Neural cell (in vitro differentiated cells): ENCODE results near the gene THYN1.

Experiments
- EP300 ChIP-seq: fragments of 450-650 bp; conservative IDR thresholded peaks from 2 replicates; pipeline ENCODE4 v1.6.1; 2014; ENCODE audit warnings: antibody characterized with exemption, mild to moderate bottlenecking, moderate library complexity; ENCODE audit not compliant: poor library complexity, severe bottlenecking
- POLR2AphosphoS5 ChIP-seq: IDR thresholded peaks from 2 replicates; pipeline ENCODE4 v1.6.1; 2012
- RAD21 ChIP-seq: fragments of 450-650 bp; conservative IDR thresholded peaks from 2 replicates; pipeline ENCODE4 v1.6.1; 2014; ENCODE audit warnings: antibody characterized with exemption, mild to moderate bottlenecking, moderate library complexity
- SMC3 ChIP-seq: fragments of 450-650 bp; conservative IDR thresholded peaks from 2 replicates; pipeline ENCODE4 v1.6.1; 2014; ENCODE audit warnings: antibody characterized with exemption, mild to moderate bottlenecking, moderate library complexity; ENCODE audit not compliant: poor library complexity
- TAF1 ChIP-seq: IDR thresholded peaks from 2 replicates; pipeline ENCODE4 v1.6.1; 2012; ENCODE audit warnings: low read depth
- TF ChIP-seq, protein P1 (sequence below): fragments of 450-650 bp; IDR thresholded peaks from 2 replicates; pipeline ENCODE4 v1.5.1; 2014; ENCODE audit warnings: antibody characterized with exemption, mild to moderate bottlenecking, moderate library complexity; ENCODE audit not compliant: poor library complexity, severe bottlenecking
- TF ChIP-seq, protein P2 (sequence below): IDR thresholded peaks from 2 replicates; pipeline ENCODE4 v1.6.1; 2012; ENCODE audit warnings: borderline replicate concordance

DNA sequence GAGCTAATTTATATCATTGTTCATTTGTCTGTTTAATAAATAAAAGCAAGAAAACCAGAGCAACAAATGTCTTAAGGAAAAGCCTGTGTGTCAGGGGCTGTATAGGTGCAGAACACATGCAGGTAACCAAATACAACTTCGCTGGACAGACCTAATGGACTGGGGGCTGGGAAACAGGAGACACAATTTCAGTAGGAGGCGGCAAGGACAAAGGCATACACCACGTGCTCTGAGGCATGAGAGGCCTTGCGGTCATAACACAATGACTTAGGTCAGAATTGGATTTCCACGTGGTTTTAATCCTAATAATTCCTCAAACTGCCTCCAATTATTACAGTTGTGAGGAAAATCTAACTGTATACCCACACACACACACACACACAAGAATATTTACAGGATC is 14.3 kb upstream of the THYN1 start:
- TF ChIP-seq, protein P1, sequence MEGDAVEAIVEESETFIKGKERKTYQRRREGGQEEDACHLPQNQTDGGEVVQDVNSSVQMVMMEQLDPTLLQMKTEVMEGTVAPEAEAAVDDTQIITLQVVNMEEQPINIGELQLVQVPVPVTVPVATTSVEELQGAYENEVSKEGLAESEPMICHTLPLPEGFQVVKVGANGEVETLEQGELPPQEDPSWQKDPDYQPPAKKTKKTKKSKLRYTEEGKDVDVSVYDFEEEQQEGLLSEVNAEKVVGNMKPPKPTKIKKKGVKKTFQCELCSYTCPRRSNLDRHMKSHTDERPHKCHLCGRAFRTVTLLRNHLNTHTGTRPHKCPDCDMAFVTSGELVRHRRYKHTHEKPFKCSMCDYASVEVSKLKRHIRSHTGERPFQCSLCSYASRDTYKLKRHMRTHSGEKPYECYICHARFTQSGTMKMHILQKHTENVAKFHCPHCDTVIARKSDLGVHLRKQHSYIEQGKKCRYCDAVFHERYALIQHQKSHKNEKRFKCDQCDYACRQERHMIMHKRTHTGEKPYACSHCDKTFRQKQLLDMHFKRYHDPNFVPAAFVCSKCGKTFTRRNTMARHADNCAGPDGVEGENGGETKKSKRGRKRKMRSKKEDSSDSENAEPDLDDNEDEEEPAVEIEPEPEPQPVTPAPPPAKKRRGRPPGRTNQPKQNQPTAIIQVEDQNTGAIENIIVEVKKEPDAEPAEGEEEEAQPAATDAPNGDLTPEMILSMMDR = no peak
- TF ChIP-seq POLR2AphosphoS5 = no peak
- no peak for TF ChIP-seq EP300
- TF ChIP-seq SMC3 = no peak
- TF ChIP-seq, protein P2, sequence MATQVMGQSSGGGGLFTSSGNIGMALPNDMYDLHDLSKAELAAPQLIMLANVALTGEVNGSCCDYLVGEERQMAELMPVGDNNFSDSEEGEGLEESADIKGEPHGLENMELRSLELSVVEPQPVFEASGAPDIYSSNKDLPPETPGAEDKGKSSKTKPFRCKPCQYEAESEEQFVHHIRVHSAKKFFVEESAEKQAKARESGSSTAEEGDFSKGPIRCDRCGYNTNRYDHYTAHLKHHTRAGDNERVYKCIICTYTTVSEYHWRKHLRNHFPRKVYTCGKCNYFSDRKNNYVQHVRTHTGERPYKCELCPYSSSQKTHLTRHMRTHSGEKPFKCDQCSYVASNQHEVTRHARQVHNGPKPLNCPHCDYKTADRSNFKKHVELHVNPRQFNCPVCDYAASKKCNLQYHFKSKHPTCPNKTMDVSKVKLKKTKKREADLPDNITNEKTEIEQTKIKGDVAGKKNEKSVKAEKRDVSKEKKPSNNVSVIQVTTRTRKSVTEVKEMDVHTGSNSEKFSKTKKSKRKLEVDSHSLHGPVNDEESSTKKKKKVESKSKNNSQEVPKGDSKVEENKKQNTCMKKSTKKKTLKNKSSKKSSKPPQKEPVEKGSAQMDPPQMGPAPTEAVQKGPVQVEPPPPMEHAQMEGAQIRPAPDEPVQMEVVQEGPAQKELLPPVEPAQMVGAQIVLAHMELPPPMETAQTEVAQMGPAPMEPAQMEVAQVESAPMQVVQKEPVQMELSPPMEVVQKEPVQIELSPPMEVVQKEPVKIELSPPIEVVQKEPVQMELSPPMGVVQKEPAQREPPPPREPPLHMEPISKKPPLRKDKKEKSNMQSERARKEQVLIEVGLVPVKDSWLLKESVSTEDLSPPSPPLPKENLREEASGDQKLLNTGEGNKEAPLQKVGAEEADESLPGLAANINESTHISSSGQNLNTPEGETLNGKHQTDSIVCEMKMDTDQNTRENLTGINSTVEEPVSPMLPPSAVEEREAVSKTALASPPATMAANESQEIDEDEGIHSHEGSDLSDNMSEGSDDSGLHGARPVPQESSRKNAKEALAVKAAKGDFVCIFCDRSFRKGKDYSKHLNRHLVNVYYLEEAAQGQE = no peak
- TF ChIP-seq TAF1 = no peak
- no peak for TF ChIP-seq RAD21
